Measurements from ENCODE around the gene RAB6B.

The RAB6B gene

DNA sequence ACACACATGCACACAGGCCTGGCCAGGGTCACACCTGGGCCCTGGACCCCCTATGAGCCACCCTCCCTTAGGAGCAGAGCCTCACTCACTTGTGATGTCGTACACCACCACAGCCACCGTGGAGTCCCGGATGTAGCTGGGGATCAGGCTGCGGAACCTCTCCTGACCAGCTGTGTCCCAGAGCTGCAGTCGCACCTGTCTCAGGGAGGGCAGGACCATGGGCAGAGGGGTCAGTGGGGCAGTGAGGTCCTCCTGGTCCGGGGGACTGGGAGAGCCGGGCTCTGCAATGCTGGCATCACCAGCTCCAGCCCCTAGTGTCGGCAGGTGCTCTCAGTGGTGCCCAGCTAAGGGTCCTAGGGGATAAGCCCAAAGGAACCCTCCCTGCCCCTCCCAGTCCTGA lies 54.5 kb downstream of the RAB6B start:
- TF ChIP-seq, protein P1, sequence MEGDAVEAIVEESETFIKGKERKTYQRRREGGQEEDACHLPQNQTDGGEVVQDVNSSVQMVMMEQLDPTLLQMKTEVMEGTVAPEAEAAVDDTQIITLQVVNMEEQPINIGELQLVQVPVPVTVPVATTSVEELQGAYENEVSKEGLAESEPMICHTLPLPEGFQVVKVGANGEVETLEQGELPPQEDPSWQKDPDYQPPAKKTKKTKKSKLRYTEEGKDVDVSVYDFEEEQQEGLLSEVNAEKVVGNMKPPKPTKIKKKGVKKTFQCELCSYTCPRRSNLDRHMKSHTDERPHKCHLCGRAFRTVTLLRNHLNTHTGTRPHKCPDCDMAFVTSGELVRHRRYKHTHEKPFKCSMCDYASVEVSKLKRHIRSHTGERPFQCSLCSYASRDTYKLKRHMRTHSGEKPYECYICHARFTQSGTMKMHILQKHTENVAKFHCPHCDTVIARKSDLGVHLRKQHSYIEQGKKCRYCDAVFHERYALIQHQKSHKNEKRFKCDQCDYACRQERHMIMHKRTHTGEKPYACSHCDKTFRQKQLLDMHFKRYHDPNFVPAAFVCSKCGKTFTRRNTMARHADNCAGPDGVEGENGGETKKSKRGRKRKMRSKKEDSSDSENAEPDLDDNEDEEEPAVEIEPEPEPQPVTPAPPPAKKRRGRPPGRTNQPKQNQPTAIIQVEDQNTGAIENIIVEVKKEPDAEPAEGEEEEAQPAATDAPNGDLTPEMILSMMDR (IDR thresholded peaks at IDR 0.05; ENCODE audit: low read depth, low read length) = no peak

DNA sequence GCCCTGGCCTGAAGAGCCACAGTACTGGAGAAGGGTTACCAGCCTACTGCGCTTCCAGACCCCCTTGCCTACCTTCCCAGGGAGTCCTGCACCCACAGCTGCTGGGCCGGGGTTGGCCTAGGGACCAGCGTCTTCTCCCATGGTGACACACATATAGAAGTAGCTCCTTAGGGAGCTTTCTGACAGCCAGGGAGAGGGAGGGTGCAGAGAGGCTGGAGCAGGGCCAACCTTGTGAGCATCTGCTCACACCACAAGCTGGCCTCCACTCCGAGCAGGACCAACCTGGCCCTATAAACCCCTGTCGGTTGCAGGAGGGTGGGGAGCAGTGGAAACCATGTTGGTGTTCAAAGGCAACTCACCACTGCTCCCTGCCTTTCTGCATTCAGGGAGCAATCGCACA lies 54.9 kb downstream of the RAB6B start:
- DNase-seq (ENCODE audit: extremely low read depth, low read depth) = no peak
- TF ChIP-seq, protein P1 (IDR thresholded peaks at IDR 0.05; ENCODE audit: low read depth, low read length) = no peak

More for the DNA sequence above, 54.5 kb downstream of the RAB6B start:
- DNase-seq (ENCODE audit: extremely low read depth, low read depth) = no peak

DNA sequence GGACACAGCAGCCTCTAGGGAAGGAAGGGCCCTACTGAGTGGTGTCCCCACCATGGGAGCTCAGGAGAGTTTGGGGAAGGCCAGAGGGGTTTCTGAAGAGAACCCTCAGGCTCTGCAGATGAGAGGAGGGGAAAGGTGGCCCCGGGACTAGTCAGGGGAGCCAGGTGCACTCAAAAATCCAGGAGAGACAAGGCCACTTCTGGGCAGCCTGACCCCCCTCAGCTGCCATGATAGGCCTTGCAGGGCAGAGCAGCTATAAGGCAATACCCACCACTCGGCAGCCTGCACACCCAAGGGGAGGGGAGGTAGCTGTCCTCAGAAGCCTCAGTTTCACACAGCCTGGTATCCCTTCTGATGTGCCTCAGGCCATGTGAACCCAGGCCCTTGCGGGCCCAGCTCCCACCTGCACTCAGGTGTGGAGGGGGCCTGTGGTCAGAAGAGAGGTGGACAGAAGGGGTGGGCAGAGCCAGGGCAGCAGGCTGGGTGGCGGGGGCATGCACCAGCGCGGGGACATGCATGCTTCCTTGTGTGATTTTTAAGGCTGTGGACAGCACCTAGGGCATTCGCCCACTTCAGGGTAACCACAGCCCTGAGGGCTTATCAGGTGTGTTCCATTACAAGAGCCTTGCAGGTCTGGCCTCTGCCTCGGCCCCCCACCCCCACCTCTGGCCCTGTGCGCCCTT lies 55.5 kb downstream of the RAB6B start:
- no peak for DNase-seq (ENCODE audit: extremely low read depth, low read depth)
- TF ChIP-seq, protein P1 (IDR thresholded peaks at IDR 0.05; ENCODE audit: low read depth, low read length) = no peak

DNA sequence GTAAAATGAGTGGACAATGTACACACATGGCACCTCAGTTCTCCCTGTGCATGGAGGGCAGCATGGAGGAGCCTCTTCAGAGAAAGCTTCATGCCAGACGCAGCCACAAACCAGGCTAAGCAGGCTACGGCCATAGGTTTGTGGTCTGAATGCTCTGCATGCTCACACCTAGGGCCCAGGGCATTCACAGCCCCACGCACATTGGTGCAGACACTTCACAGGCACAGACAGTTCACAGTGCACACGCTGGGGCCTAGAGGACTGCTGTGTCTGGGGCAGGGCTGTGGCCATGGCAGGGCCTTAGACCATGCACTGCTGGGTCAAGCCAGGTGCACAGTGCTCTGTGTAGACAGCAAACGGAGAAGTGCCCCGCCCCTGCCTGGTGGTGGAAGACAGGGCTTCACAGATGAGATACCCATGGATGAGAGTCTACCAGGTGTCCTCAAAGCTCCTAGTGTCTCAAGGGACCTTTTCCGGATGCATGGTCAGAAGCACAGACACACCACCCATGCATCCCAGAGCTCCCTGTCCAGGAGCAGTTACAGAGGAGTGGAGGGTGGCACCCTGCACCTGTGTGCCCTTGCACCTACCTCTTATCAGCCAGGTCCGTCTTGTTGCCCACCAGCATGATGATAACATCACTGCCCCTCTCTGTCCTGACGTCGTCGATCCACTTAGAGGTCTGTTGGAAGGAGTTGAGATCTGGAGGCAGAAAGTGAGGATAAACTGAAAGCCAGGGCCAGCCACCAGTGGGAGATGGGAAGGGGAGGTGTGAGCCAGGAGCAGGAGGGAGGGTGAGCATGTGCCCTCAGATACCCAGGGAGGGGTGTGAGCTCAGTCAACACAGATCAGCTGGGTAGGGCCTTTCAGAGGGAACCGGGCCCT lies 56.5 kb downstream of the RAB6B start:
- DNase-seq (ENCODE audit: extremely low read depth, low read depth) = no peak
- TF ChIP-seq, protein P1 (IDR thresholded peaks at IDR 0.05; ENCODE audit: low read depth, low read length) = no peak

DNA sequence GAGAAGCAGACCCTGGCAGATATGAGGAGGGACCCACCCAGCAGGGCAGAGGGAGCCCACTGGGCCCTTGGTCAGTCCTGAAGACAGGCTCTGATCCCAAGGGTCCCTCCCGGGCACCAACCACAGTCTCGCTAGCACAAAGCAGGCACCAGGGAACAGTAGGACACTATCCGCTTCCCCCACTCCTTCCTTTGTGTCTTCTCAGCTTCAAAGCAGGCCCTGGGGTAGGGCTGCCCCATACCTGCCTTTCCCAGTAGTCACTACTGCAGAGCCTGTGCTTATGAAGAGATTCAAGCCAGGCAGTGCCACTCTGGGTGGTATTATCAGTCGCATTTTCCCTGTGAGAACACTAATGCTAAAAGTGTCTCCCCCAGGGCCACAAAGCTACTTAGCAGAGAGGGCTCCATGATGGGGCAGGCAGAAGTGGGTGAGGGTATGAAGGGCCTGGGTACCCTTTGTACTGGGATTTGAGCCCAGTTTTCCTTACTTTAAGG lies 57.3 kb downstream of the RAB6B start:
- TF ChIP-seq, protein P1 (IDR thresholded peaks at IDR 0.05; ENCODE audit: low read depth, low read length) = no peak

DNA sequence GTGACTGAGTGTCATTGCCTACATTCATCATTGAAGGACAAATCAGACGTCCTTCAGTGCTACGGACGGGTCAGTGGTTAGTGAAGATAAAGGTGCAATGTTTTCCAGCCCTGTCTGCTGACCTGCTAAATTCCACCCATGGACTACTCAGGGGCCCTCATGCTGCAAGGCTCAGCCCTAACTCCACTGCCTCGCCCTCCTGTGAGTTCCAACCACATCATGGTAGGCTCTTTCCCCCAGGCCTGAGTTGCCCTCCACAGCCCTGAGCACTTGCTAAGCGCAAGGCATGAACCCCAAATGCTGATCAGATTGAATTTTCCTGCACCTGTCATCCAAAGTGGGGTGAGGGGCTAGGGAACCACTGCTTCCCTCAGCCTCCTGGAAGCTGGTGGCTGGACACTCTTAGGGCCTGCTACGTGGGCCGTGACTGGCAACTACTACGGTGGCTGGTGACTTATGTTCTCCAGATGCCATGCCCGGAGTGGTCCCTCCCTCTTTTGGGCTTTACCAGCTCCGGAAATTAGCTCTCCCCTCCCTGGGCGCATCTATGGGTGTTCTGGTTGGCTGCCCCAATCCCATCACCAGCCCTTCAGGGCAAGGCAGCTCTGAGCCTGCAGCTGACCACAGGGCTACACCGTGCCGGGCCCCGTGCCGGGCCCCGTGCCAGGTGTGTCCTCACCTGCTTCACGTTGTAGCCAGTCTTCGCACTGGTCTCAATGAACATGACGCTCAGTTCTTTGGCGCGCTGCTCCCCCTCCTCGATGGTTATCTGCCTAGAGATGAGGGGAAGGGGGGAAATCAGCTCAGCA lies 58.0 kb downstream of the RAB6B start:
- DNase-seq (ENCODE audit: extremely low read depth, low read depth) = no peak
- TF ChIP-seq, protein P1 (IDR thresholded peaks at IDR 0.05; ENCODE audit: low read depth, low read length) = no peak

More for the DNA sequence above, 57.3 kb downstream of the RAB6B start:
- no peak for DNase-seq (ENCODE audit: extremely low read depth, low read depth)
